Breast epithelium (tissue), 3 donors: Measurements from ENCODE around the gene GLMN.

Source experiments
- CTCF ChIP-seq, 3 donors: fragments of 450-650 bp; IDR thresholded peaks; one replicate each; pipeline ENCODE4 v1.5.1; 2016 to 2017; ENCODE audit warnings: antibody characterized with exemption in 3 of 3, mild to moderate bottlenecking in 3 of 3, moderate library complexity in 3 of 3
- POLR2AphosphoS5 ChIP-seq, 3 donors: sonication (generic); formaldehyde crosslinking; IDR thresholded peaks; one replicate each; pipeline ENCODE4 v1.6.1; 2017; ENCODE audit warnings: antibody characterized with exemption in 3 of 3

GRCh38 chr1:92262516-92262915, 36.3 kb downstream of the GLMN start:
- TF ChIP-seq CTCF (IDR thresholded peaks at IDR 0.05) (no peak), POLR2AphosphoS5 (IDR thresholded peaks at IDR 0.05) (no peak)
